HG03060 (cell line): Measurements from ENCODE around the gene LRRC18.

Experiments used
- ATAC-seq: cut with Tn5 transposase; IDR thresholded peaks from one replicate; pipeline ENCODE4 v1.9.1; 2021; ENCODE audit warnings: low read depth, moderate number of reproducible peaks; ENCODE audit not compliant: unreplicated experiment

LRRC18 gene

DNA sequence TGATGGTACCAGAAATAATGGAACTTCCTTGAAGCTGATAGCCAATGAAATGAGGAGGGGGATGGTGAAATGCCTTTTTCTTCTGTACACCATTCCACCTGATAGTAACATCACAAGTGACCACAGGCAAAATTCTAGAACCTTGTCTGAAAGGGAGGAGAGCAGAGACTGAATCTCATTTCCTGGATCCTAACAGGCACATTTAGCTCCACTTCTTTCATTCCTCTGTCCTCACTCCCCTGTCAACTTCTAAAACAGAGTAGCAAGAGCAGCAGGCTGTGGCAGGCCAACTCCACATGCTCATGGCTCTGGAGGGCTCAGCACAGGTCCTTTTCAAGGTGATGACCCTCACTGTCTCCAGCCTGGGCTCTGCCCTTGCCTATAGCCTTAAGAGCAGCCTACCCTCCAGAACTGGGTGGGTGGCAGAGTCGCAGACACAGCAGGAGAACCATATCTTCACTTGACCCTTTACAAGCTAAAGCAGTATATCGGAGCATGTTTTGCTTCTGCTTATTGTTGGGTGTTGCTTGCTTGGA, at the start of gene LRRC18:
TSS of gene LRRC18 (minus strand) at position 51 of the 536 bp plus-strand sequence. CDS start 25,685 bp downstream, outside the sequence.
- no peak for ATAC-seq

DNA sequence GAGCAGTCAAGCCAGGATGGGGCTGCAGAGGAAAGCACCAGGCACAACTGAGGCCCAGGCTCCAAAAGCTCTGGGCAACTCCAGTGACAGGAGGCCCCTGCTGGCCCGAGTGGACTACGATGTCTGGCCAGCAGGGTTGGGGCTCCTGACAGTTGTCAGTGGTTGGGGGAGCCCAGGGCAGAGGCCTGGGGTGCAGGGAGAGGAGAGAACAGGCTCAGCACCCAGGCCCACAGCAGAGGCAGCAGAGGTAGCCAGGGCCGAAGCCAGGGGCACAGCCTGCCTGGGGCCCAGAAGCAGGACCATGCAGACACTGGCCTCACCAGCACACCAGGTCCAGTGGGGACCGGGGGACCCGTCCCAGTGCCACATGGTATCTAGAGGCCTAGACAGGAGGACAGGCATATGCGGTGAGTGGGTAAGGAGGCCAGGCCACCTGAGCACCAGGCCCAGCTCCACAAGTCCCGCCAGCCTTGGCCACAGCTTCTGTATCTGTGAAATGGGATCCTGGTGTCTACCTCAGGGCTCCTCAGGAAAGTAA, 46.0 kb upstream of the LRRC18 start:
- no peak for ATAC-seq

DNA sequence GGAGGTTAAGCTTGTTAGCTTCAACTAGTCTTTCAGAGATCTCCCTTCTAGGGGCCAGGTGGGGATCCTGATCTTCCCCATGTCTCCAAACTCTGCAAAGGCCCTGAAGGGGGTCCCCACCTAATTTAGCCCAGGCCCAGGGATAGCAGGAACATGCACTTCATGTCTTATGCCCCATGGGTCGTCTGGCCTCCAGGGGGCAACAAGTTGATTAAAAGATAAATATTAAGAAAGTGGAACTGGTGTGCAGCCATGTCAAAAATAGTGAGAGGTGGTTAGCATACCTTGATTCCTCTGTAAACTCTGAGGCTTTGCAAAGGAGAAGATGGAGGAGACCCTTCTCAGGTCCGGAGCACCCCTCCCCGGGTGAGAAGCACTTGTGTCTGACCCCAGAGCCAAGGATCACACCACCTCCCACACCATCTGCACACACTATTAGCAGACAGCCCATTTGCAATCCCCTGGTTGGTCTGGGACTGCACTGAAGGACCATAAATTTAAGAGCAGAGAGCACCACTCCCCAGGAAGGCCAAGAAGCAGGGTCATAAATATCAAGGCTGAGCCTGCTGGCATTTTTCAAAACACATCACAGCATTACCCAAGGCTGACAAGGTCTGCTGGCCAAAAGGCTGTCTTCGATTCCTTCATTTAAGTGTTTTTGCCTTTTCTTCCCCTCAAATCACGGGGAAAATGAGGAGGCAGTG, 44.2 kb upstream of the LRRC18 start:
- ATAC-seq, result no peak

DNA sequence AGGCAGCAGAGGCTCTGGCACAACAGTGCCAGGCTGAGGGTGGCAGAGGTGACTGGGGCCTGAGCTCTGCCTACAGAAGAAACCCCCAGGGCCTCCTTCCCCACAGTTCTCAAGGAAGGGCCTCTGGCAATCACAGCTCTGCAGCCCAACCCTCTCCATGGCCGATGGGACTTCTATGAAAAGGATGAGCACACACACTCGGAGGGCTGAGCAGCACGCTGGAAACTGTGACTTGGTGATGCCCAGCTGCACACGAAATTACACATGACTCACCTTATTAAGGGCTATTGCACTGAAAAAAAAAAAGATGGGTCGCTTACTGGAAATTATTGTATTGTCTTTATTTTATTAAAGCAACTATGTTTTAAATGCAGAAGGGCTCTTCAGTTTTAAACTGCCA, 42.9 kb upstream of the LRRC18 start:
- ATAC-seq, result no peak

DNA sequence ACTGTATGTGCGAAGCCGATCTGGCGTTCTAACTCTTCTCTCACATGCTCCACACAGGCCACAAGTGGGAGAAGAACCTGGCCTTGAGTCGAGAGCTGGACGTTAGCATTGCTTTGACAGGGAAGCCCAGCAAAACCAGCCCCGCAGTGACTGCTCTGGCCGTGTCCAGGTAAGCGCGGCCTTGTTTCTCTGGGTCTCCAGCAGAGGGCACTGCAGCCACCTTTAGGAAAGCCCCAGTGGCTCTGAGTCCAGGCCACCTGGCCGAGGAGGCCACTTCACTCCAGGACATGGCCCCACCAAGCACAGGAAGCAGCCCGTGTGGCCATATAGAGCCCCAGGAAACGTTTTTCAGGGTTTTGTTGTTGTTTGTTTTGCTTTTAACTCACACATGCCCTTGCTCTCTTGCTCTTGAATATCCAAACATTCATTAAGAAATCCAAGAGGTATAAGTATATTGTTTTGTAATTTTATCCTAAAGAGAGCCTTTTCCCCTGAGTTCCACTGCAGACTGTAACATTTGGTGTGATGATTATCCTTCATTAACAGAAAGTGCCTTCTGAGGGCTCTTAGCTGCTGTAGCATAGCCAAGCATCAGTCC, 41.8 kb upstream of the LRRC18 start:
- no peak for ATAC-seq

DNA sequence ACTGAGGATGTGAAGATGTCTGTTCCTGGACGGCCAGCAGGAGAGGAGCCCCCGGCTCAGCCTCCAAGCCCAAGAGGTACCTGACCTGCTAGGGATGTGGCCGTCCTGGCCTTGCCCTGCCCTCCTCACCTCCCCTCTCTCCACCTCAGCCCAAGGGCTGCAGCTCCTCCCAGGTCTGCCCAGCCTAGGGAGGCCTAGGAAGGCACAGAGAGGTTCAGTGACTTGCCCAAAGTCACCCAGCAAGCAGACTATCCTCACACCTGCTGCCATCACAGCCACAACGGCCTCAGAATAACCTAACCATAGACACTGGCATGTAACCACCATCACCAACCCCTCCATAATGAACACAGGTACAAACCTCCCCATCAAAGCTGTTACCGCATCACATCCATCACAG, 38.7 kb upstream of the LRRC18 start:
- ATAC-seq, result no peak

DNA sequence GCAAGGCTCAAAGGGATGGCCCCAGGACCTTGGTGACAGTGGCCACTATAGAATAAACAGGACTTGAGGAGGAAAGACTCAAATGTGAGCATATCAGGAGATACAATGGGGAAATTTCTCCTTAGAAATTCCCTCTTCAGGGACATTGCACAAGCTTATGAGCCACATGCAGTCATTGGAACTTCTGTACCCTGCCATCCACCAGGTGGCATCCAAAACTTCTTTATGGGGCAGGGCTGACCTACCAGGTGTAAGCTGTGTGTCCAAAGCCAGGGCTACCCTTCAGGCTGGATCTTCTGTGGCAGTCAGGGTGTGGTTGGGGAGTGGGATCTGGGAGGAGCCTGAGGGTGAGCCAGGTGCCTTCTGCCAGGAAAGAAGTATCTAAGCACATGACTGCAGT, 36.6 kb upstream of the LRRC18 start:
- ATAC-seq, result no peak

DNA sequence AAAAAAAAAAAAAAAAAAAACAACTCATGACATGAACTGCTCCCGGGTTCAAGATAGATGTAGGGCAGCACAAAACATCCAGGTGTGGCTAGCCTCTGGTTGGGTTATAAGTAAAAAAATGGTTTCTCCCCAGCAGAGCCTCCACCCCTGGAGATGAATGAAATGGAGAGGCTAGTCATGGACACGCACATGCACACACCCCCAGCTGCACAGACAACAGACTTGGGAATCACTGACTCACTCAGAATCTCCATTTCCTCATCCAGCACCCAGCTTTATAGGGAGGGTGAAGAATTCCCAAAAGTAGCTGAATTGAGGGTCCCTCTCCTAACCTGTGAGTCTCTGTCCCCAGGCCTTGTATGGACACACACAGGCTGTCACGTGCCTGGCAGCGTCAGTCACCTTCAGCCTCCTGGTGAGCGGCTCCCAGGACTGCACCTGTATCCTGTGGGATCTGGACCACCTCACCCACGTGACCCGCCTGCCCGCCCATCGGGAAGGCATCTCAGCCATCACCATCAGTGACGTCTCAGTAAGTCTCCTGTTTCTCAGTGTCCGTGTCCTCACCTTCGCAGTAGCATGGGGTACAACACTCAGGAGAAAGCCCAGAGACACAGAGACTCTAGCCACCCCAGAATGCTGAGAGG, 35.0 kb upstream of the LRRC18 start:
- ATAC-seq, result no peak

DNA sequence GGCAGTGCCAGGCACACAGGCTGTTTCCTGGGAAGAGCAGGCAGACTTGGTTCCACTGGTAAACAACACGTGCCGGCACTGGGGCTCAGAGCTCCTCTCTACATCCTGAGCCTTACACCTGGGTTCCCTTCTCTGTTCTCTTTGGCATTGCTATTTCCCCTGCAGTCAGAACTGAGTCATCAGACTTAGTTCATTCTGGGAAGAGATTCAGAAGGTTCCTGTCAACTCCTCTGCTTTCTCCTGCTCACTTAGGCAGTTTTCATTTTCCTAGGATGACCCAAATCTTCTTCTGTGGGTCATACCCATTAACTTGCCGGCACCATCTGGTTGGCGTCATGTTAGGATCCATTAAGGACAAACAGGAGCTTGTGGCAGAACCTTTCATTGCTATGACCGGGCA, 33.4 kb upstream of the LRRC18 start:
- no peak for ATAC-seq

DNA sequence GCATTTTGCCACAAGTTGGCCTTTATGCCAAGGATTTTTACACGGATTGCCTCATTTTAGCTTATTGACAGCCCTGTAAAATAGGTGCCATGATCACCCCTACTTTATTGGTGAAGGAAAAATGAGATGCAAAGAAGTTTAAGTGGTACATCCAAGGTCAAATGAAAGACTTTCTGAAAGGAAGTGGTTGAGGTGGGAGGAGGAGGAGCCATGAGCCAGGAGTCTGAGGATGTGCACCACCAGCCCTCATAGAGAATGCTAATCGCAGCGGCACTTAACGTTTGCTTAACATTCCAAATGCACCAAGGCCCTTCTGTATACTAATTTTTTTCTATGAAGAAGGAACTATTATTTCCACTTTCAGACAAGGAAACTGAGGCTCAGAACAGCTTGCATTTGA, 31.0 kb upstream of the LRRC18 start:
- ATAC-seq, result no peak

DNA sequence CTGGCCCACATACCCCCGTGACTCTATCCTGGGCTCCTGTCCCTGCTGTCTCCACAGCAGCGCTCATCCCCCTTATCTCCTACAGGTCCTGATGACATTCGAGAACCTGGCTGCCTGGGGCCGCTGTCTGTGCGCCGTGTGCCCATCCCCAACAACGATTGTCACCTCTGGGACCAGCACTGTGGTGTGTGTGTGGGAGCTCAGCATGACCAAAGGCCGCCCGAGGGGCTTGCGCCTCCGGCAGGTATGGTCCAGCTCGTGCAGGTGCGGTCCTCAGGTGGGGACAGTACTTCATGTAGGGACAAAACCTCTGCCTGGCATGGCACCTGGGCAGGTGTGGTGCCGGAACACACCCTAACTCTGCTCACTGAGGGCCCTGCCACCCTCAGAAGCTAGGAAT, 30.4 kb upstream of the LRRC18 start:
- no peak for ATAC-seq

DNA sequence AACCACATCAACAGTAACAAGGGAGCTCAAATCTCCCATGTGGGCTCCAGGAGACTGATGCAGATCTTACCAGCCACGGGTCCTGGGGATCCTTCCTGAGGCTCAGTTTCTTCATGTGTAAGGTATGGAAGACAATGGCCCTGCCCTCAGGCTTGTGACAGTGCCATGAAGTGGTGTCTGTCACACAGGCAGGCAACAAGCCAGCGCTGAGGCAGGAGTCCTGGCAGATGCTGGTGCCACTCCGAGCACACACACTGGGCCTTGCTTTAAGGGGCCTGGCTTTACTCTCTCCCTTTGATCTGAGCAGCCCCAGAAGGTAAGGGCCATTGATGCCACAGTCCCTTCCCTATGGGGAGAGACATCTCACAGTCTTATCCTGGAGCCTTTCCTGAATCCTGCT, 28.4 kb upstream of the LRRC18 start:
- ATAC-seq, result no peak

DNA sequence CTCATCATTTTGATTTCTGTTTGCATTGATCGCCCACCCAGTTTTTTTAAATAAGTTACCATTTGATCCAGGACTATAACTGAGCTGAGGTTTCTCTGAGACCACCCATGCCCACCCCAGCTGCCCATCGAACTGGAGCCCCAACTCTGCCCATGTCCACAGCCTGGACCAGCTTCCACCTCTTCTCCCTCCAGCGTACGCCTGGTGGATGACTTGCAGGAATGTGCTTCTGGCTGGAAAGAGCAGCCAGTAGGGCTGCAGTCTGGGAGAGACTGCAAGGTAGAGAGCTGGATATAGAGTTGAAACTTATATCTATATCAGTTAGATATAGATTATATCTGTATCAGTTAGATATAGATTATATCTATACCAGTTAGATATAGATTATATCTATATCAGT, 25.8 kb upstream of the LRRC18 start:
- no peak for ATAC-seq

DNA sequence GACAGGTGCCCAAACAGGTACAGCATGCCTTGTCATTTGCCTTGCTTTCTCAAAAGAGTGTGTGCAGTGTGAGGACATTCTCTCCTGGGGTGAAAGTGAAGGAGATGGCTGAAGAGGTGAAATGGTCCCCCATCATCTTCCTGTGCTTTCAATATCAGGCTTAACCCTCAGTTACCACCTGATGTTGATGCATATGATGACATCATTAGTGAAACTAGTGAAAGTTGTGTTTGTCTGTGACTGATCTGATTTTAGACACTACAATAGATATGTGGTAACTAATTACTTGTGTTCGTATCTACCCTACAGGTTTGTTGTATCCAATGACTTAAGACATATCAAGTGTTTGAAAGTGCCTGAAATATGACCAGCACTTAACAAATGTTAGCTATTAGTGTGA, 24.4 kb upstream of the LRRC18 start:
- ATAC-seq, result no peak

DNA sequence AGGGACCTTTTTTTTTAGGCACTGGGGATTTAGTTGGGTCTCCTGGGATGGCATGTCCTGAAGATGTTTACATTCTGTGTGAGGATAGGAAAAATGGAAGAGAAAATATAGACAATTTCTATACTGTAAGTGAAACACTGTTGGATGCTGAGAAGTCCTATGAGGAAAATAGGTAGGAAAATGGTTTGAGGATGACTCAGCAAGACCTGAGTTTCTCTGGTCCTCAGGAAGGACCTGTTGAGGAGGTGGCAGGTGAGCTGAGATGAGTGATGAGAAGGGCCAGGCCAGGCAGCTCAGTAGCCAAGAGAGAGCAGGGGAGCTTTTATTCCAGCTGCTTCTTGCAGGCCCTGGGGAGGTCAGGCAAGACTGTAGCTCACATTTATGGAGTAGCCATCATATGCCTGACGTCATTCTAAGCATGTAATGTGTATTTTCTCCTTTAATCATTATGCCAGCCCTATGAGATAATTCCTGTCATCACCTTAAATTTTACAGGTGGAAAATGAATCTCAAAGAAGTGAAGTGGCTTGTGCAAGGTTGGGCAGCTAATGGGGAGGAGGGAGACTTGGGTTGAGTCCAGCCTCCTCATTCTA, 19.1 kb upstream of the LRRC18 start:
- no peak for ATAC-seq

DNA sequence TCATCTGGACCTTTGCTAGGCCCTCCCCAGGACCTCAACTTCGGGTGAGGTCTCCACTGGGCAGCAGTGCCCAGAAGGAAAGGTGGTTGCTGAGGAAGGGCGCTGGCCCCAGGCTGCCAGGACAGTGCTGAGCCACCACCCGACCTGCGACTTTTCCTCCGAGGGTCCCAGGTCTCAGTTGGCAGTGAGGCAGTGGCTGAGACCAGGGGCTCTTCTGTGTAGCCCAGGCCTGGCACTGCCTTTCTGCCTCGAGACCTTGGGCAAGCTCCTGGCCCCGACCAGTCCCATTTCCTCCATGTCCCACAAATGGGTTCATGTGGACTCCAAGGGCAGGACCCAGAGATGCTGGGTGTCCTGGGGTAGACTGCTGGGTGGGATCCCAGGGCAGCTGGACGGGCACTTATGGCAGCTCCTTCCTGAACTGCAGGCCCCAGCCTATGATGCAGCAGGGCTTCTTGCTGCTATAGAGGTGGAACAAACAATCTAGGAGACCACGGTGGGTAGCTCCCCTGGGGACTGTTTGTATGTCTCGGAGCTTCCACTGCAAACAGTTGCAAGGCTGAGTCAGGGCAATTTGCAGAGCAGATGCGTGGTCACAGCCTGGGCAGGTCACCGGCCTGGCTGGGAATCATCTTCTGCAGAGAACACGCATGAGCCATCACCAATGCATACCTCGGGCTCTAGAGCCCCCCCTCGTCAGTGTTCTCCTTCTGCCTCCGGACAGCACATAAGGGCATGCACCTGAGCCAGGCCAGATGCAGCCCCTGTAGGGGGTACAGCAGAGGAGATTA, 17.9 kb upstream of the LRRC18 start:
- no peak for ATAC-seq

DNA sequence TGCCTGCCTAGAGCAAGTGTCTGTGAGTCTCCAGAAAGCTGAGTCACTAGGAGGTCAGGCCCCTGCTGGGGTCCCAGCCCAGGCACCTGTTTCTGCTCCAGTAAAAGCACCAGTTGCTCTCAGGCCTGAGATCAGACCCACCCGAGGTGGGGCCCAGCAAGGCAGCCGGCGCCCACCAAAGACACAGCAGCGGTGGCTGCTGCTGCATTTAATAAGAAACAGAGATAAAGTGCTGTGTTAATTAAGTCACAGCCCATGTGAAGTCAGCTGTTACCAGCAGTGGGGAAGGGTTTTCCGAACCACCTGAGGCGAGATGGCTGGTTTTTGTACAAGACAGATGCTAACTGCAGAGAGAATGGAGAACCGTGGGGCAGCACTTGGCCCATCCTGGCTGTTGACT, 12.1 kb upstream of the LRRC18 start:
- ATAC-seq, result no peak

DNA sequence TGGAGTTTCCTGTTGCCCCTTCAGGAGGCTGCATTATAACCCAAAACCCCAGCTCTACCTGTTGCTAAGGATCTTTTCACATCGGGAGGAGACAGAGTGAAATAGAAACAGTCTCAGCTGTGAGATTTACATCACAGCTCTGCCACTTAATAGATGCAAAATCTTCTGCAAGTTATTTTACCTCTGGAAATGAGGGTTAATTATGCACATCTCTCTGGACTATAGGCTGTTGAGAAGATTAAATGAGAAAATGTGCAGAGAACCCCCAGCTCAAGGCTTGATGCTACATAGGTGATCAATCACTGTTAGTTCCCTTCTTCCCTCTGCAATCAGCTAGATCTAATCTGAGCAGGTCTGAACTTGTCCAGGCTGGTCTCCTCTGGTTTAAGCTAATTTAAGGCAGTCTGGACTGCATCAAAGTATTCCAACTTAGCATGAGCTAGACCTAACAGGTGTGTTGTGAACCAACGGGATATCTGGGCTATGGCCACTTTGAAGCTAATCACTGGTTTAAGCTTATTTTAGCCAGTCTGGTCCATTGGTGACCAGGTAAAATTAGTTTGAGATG, 8.9 kb upstream of the LRRC18 start:
- ATAC-seq, result no peak

DNA sequence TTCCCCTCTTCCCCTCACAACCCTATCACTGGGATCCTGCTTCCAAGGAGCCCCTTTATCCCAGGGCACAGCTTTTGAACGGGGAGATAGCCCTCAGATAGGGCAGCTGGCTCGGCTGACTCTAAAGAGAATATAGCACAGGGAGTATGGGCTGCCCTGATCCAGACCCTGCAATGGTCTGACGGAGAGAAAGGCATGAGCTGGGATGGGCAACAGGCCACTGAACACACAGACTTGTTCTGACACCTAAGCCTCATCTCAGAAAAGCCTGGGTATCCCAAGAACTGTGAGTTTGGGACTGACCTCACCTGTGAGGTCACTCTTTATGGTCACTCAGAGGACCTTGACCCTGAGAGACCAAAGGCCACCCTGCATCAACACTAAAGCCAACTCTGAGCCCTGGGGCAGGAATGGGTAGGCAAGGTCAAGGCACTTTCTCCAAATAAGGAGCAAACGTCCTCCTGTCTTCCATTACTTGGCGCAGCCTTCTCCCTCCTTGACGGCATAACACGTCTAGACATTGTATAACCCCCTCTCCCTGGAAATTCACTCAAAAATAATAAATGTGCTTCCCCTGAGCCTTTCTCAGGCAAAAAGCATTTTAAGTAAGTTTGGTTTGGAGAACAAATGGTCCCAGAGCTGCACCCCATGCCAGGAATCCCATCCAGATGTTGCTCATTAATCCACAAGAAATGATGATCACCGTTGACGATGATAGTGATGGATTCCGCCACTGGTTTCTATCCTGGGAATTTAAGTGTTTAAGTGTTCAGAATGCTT, 8.2 kb upstream of the LRRC18 start:
- ATAC-seq, result no peak
